Peyer's patch (tissue), 4 donors: ENCODE data around the gene ENOX2.

Experiments used
- POLR2A ChIP-seq, 2 donors: fragments of 450-650 bp; IDR thresholded peaks; one replicate each; pipeline ENCODE4 v1.5.1; 2017; ENCODE audit warnings: antibody characterized with exemption in 2 of 2, mild to moderate bottlenecking in 2 of 2, moderate library complexity in 2 of 2
- TF ChIP-seq, protein P1 (sequence below), 6 experiments: fragments of 450-650 bp in 4 of 6; fragments of 200-600 bp in 2 of 6; sonication (generic) in 1 of 6; IDR thresholded peaks; one replicate each; pipeline ENCODE4 v1.5.1; 2017 to 2019; ENCODE audit warnings: antibody characterized with exemption in 6 of 6, mild to moderate bottlenecking in 3 of 6, moderate library complexity in 1 of 6

DNA sequence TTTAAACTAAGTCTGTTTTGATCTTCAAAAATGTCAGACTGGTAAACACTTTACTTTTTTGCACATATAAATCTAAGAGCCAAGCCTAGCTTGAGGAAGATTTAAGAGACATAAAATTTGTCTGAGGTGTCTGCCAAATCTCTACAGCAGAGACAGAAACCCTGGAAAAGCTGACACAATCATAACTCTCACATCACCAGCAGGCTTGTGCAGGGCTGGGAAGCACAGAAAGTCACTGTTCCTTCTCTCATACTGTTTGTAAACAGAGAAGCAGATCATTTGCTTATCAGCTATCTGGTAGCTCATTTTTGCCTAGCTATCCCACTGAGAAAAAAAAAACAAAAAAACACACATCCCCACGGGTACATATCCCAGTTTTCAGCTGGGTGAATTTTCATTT, 7.0 kb downstream of the ENOX2 start:
- TF ChIP-seq POLR2A (IDR thresholded peaks at IDR 0.05) = no peak
- TF ChIP-seq, protein P1, sequence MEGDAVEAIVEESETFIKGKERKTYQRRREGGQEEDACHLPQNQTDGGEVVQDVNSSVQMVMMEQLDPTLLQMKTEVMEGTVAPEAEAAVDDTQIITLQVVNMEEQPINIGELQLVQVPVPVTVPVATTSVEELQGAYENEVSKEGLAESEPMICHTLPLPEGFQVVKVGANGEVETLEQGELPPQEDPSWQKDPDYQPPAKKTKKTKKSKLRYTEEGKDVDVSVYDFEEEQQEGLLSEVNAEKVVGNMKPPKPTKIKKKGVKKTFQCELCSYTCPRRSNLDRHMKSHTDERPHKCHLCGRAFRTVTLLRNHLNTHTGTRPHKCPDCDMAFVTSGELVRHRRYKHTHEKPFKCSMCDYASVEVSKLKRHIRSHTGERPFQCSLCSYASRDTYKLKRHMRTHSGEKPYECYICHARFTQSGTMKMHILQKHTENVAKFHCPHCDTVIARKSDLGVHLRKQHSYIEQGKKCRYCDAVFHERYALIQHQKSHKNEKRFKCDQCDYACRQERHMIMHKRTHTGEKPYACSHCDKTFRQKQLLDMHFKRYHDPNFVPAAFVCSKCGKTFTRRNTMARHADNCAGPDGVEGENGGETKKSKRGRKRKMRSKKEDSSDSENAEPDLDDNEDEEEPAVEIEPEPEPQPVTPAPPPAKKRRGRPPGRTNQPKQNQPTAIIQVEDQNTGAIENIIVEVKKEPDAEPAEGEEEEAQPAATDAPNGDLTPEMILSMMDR (IDR thresholded peaks at IDR 0.05) = no peak
